ENCODE measurements around the gene SLC30A3. TPM values are rescaled to one million over a fixed set of nuclear protein-coding genes. Genes with fewer than 3 reads are reported as not detected.

SLC30A3 gene
- total and polyA plus RNA-seq, 2 of the 13 experiments (the other 11 are each of a cell fraction or from before 2014, with no cell fraction given) = 0.38 to 0.79 TPM

DNA sequence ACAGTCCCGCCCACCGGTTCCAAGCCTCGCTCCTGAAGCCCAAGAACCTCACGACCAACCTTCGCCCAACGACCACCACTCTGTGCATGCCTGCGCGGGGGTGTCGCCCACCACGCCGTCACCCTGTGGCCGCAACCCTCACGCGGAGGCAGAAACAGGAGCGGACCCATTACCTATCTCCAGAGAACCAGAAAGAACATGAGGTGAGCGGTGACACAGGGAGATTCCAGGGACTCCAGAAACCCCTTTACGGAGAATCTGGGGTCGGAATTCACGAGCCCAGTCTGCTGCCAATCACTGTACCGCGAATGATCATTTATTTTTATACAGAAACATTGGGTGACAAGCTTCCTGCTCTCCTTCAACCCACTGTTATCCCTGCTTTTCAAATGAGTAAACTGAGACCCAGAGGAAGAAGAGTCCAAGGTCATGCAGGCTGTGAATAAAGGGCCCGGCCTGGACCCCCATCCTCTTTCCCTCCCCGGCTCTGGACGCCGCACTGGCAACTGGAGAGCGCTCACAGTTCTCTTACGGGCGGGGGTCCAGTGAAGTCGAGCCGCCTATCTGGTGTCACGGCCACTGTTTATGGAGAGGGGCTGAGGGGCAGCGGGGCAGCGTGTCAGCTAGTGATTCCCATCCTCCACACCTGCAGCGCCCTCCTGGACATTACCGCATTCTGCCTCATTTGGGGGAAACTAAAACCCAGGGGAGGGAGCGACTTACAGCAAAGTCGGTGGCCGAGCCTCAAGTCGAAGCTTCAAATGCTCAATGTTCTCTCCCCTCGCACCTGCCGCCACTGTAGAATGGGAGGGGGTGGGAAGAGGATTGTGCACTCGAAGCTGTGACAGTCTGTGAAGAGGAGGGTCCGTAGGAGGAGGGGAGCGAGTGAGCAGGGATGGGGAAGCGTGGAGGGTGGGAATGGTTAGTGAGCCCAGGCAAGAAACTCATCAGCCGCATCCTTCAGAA, 723 bp upstream of the SLC30A3 start:
- ATAC-seq (no peak; the same call in 2 of the 3 replicates), DNase-seq (ENCODE audit: low spot score) (no peak), FAIRE-seq (peak; percentile 12)
- no peaks in the 10 kb centered on the region for H4K20me1 ChIP-seq (ENCODE audit: insufficient read depth, low read length)
- intact Hi-C loops (cut with micrococcal nuclease; ENCODE audit: unreplicated experiment) (loop anchor here (2.0 kb wide), 1 partner anchor 17 kb away; no protein-coding TSS in a partner anchor), in situ Hi-C loops (cut with HindIII; ENCODE audit: extremely low pct_ligation_motif_present, low pct_unique_long_range_greater_than_20kb) (no loop called here)
- peaks cover 19 to 73% of the 10 kb centered on the region in 2 experiments for H3K27me3 ChIP-seq (ENCODE audit: control insufficient read depth in 1 of 2, insufficient read depth in 2 of 2, low read length in 2 of 2)
- H3K9me3 ChIP-seq (ENCODE audit: low read length) = no peaks in the 10 kb centered on the region
- no peaks in the 10 kb centered on the region for H3K36me3 ChIP-seq (replicated peaks in 1 of 2; ENCODE audit: control insufficient read depth in 1 of 2, insufficient read depth in 2 of 2, low read length in 2 of 2)
- no peak overlapping the region for H3K27ac ChIP-seq (ENCODE audit: extremely low read length, insufficient read depth, low read length)
- H3K4me1 ChIP-seq (ENCODE audit: insufficient read depth, low read length) = peaks cover 26% of the 10 kb centered on the region
- H3K9ac ChIP-seq (ENCODE audit: insufficient read depth, low read depth, low read length) = no peak overlapping the region
- ChIA-PET POLR2A (interaction anchor here (1.1 to 1.9 kb wide), 5 partner anchors 9 to 192 kb away, joined by 3 to 7 read pairs (median 5); partner anchors contain the start of genes ATRAID, OST4, PREB and SLC5A6), CTCF (ENCODE audit: low intra/inter-chr PET ratio, low total read pairs) (interaction anchor here (1.8 to 3.6 kb wide), 3 partner anchors 14 to 40 kb away, joined by 7 to 29 read pairs (median 20); no protein-coding TSS in a partner anchor)
- WGBS (ENCODE audit: low lambda C conversion rate) = 6% methylated on average over 43 of the region's 46 CpGs
- H2AFZ ChIP-seq (ENCODE audit: low read length) = no peak overlapping the region
- BruUV-seq (replicated peaks) = no TSS peak
- H3K4me2 ChIP-seq (ENCODE audit: low read depth, low read length) = peak overlapping the region; percentile 92
- H3K4me3 ChIP-seq (replicated peaks in 1 of 3; ENCODE audit: insufficient read depth in 1 of 3, low read depth in 2 of 3, low read length in 3 of 3) = peak overlapping the region; percentile 62 to 77 (median 65)
- H3K79me2 ChIP-seq (ENCODE audit: insufficient read depth, low read length) = no peaks in the 10 kb centered on the region
- TF ChIP-seq EZH2 (conservative IDR thresholded peaks at IDR 0.05; ENCODE audit: low read depth, low read length) (peak; percentile 98; the same call in 1 of the 2 replicates), GZF1 (CRISPR knock-in tag; IDR thresholded peaks at IDR 0.05) (0 out of 2 replicates have a peak, but pooled peaks have one; percentile 49), MTF2 (CRISPR knock-in tag; IDR thresholded peaks at IDR 0.05; ENCODE audit: borderline replicate concordance) (no peak; the same call in 1 of the 2 replicates), SP4 (CRISPR knock-in tag; IDR thresholded peaks at IDR 0.05) (peak; percentile 65), MEF2D (CRISPR knock-in tag; IDR thresholded peaks at IDR 0.05) (0 out of 2 replicates have a peak, but pooled peaks have one; percentile 21), MTA1 (CRISPR knock-in tag; IDR thresholded peaks at IDR 0.05; ENCODE audit: borderline replicate concordance) (0 out of 2 replicates have a peak, but pooled peaks have one; percentile 17), ZNF570 (CRISPR knock-in tag; IDR thresholded peaks at IDR 0.05; ENCODE audit: borderline replicate concordance) (no peak)
- TF ChIP-seq, protein P1, sequence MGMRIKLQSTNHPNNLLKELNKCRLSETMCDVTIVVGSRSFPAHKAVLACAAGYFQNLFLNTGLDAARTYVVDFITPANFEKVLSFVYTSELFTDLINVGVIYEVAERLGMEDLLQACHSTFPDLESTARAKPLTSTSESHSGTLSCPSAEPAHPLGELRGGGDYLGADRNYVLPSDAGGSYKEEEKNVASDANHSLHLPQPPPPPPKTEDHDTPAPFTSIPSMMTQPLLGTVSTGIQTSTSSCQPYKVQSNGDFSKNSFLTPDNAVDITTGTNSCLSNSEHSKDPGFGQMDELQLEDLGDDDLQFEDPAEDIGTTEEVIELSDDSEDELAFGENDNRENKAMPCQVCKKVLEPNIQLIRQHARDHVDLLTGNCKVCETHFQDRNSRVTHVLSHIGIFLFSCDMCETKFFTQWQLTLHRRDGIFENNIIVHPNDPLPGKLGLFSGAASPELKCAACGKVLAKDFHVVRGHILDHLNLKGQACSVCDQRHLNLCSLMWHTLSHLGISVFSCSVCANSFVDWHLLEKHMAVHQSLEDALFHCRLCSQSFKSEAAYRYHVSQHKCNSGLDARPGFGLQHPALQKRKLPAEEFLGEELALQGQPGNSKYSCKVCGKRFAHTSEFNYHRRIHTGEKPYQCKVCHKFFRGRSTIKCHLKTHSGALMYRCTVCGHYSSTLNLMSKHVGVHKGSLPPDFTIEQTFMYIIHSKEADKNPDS (CRISPR knock-in tag; IDR thresholded peaks at IDR 0.05) = no peak
- TF ChIP-seq, protein P2, sequence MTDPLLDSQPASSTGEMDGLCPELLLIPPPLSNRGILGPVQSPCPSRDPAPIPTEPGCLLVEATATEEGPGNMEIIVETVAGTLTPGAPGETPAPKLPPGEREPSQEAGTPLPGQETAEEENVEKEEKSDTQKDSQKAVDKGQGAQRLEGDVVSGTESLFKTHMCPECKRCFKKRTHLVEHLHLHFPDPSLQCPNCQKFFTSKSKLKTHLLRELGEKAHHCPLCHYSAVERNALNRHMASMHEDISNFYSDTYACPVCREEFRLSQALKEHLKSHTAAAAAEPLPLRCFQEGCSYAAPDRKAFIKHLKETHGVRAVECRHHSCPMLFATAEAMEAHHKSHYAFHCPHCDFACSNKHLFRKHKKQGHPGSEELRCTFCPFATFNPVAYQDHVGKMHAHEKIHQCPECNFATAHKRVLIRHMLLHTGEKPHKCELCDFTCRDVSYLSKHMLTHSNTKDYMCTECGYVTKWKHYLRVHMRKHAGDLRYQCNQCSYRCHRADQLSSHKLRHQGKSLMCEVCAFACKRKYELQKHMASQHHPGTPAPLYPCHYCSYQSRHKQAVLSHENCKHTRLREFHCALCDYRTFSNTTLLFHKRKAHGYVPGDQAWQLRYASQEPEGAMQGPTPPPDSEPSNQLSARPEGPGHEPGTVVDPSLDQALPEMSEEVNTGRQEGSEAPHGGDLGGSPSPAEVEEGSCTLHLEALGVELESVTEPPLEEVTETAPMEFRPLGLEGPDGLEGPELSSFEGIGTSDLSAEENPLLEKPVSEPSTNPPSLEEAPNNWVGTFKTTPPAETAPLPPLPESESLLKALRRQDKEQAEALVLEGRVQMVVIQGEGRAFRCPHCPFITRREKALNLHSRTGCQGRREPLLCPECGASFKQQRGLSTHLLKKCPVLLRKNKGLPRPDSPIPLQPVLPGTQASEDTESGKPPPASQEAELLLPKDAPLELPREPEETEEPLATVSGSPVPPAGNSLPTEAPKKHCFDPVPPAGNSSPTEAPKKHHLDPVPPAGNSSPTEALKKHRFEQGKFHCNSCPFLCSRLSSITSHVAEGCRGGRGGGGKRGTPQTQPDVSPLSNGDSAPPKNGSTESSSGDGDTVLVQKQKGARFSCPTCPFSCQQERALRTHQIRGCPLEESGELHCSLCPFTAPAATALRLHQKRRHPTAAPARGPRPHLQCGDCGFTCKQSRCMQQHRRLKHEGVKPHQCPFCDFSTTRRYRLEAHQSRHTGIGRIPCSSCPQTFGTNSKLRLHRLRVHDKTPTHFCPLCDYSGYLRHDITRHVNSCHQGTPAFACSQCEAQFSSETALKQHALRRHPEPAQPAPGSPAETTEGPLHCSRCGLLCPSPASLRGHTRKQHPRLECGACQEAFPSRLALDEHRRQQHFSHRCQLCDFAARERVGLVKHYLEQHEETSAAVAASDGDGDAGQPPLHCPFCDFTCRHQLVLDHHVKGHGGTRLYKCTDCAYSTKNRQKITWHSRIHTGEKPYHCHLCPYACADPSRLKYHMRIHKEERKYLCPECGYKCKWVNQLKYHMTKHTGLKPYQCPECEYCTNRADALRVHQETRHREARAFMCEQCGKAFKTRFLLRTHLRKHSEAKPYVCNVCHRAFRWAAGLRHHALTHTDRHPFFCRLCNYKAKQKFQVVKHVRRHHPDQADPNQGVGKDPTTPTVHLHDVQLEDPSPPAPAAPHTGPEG (CRISPR knock-in tag; IDR thresholded peaks at IDR 0.05) = 0 out of 2 replicates have a peak, but pooled peaks have one; percentile 14
- TF ChIP-seq, protein P3, sequence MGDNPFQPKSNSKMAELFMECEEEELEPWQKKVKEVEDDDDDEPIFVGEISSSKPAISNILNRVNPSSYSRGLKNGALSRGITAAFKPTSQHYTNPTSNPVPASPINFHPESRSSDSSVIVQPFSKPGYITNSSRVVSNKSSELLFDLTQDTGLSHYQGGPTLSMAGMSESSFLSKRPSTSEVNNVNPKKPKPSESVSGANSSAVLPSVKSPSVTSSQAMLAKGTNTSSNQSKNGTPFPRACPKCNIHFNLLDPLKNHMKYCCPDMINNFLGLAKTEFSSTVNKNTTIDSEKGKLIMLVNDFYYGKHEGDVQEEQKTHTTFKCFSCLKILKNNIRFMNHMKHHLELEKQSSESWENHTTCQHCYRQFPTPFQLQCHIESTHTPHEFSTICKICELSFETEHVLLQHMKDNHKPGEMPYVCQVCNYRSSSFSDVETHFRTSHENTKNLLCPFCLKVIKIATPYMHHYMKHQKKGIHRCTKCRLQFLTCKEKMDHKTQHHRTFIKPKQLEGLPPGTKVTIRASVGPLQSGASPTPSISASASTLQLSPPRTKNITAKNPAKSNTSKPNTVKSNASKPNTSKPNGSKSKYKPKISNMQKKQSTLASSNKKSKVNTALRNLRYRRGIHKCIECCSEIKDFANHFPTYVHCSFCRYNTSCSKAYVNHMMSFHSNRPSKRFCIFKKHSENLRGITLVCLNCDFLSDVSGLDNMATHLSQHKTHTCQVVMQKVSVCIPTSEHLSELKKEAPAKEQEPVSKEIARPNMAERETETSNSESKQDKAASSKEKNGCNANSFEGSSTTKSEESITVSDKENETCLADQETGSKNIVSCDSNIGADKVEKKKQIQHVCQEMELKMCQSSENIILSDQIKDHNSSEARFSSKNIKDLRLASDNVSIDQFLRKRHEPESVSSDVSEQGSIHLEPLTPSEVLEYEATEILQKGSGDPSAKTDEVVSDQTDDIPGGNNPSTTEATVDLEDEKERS (CRISPR knock-in tag; IDR thresholded peaks at IDR 0.05) = 0 out of 2 replicates have a peak, but pooled peaks have one; percentile 26
